SK-N-MC (cell line): ENCODE measurements around the gene NACC2.

Experiments used
- EZH2 ChIP-seq: fragments of 200-600 bp; sonication (generic); IDR thresholded peaks from one replicate; pipeline ENCODE4 v1.6.1; 2017; ENCODE audit warnings: antibody characterized with exemption
- POLR2AphosphoS5 ChIP-seq: IDR thresholded peaks from 2 replicates; pipeline ENCODE4 v1.6.1; 2012; ENCODE audit warnings: mild to moderate bottlenecking, low read depth, low read length, borderline replicate concordance

DNA sequence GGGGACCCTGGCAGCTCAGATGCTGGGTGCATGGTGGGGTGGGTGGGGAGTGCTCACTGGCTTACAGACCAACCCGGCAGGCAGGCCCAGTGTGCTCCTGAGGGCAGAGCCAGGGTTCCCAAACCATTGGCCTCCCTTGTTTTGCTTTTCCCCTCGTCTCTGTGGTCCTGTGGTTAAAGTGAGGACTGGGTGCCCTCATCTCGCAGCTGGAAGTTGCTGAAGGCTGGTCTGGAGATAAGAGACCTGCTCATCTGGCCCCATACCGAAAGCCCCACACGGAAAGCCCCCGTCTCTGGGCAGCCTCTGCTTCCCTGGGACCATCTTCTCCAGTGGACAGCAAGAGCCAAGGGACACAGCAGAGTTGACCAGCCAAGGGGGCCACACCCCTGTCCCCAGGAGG, 9.8 kb upstream of the NACC2 start:
- no peak for TF ChIP-seq EZH2
- no peak for TF ChIP-seq POLR2AphosphoS5
